Astrocyte (in vitro differentiated cells and primary cell): ENCODE data around the gene OOSP3.

Experiments used
- CTCF ChIP-seq: IDR thresholded peaks from 2 replicates; pipeline ENCODE4 v1.5.1; 2011; ENCODE audit warnings: low read depth, mild to moderate bottlenecking, inconsistent platforms, low read length, moderate library complexity; ENCODE audit not compliant: insufficient read depth
- EZH2 ChIP-seq: IDR thresholded peaks from 2 replicates; pipeline ENCODE4 v1.6.1; 2012; ENCODE audit warnings: mild to moderate bottlenecking, low read length, inconsistent platforms; ENCODE audit not compliant: insufficient read depth

GRCh38 chr11:59867946-59868345, 10.6 kb upstream of the OOSP3 start:
- no peak for TF ChIP-seq CTCF
- no peak for TF ChIP-seq EZH2
